Limb (tissue), 2 donors: ENCODE results near the gene CORO7.
A peak's percentile ranks its signal among the peaks of the same experiment; 100 is the strongest.

Experiments
- DNase-seq, 2 donors: peaks; one replicate each; pipeline ENCODE4 v3.0.0-alpha.2; 2016; ENCODE audit errors: extremely low spot score in 2 of 2

The CORO7 gene

GRCh38 chr16:4416200-4417032 lies at the start of gene CORO7:
CORO7 (minus strand) TSS chr16:4416596; CDS start chr16:4416518, 78 bp downstream.
- DNase-seq: peak; percentile 92 to 97

GRCh38 chr16:4463522-4464163 lies 47.2 kb upstream of the CORO7 start:
- no peak for DNase-seq

GRCh38 chr16:4461250-4462085 lies 45.1 kb upstream of the CORO7 start:
- DNase-seq: peak in 1 of 2 donors; percentile 69

GRCh38 chr16:4460936-4461249 lies 44.5 kb upstream of the CORO7 start:
- no peak for DNase-seq

GRCh38 chr16:4455951-4456350 lies 39.6 kb upstream of the CORO7 start:
- no peak for DNase-seq

- no peak for DNase-seq
Observed at GRCh38 chr16:4455081-4455480, 38.7 kb upstream of the CORO7 start.

- DNase-seq: no peak
Observed at GRCh38 chr16:4454623-4455022, 38.2 kb upstream of the CORO7 start.

GRCh38 chr16:4452674-4453073 lies 36.3 kb upstream of the CORO7 start:
- no peak for DNase-seq

- peak in 1 of 2 donors; percentile 27 for DNase-seq
Observed at GRCh38 chr16:4450931-4451519, 34.6 kb upstream of the CORO7 start.

GRCh38 chr16:4450430-4450829 lies 34.0 kb upstream of the CORO7 start:
- no peak for DNase-seq

- no peak for DNase-seq
Observed at GRCh38 chr16:4443986-4444385, 27.6 kb upstream of the CORO7 start.

- no peak for DNase-seq
Observed at GRCh38 chr16:4443271-4443670, 26.9 kb upstream of the CORO7 start.

GRCh38 chr16:4442371-4442770 lies 26.0 kb upstream of the CORO7 start:
- DNase-seq: no peak

GRCh38 chr16:4437366-4437765 lies 21.0 kb upstream of the CORO7 start:
- DNase-seq: no peak

- no peak for DNase-seq
Observed at GRCh38 chr16:4435337-4436067, 19.1 kb upstream of the CORO7 start.

- no peak for DNase-seq
Observed at GRCh38 chr16:4433914-4434787, 17.8 kb upstream of the CORO7 start.

GRCh38 chr16:4433228-4433627 lies 16.8 kb upstream of the CORO7 start:
- DNase-seq: no peak

- no peak for DNase-seq
Observed at GRCh38 chr16:4431023-4431422, 14.6 kb upstream of the CORO7 start.

GRCh38 chr16:4428500-4428899 lies 12.1 kb upstream of the CORO7 start:
- DNase-seq: no peak

- no peak for DNase-seq
Observed at GRCh38 chr16:4426722-4427372, 10.5 kb upstream of the CORO7 start.
